NT2/D1 (cell line): ENCODE results near the gene C2CD2.

ENCODE experiments used
- SUZ12 ChIP-seq: IDR thresholded peaks from 2 replicates; pipeline ENCODE4 v1.6.1; 2011; ENCODE audit not compliant: insufficient read length, insufficient read depth; ENCODE audit errors: extremely low read depth
- YY1 ChIP-seq: IDR thresholded peaks from 2 replicates; pipeline ENCODE4 v1.6.1; 2011; ENCODE audit not compliant: insufficient read length, insufficient read depth

GRCh38 chr21:41970106-41970391 is 16.2 kb upstream of the C2CD2 start:
- no peak for TF ChIP-seq SUZ12
- no peak for TF ChIP-seq YY1
